Progenitor cell of endocrine pancreas (in vitro differentiated cells): ENCODE data around the gene PAFAH1B2. TPM values are rescaled to one million over a fixed set of nuclear protein-coding genes. Genes with fewer than 3 reads are reported as not detected.

Experiments
- DNase-seq: peaks from one replicate; pipeline ENCODE4 v3.0.0; 2021; ENCODE audit warnings: low spot score; ENCODE audit not compliant: unreplicated experiment
- H3K27ac Mint-ChIP-seq: 2 replicates; pipeline ENCODE4 v1.8.0; 2021; ENCODE audit warnings: mild to moderate bottlenecking, moderate library complexity, mixed read lengths
- H3K27me3 Mint-ChIP-seq: 2 replicates; pipeline ENCODE4 v1.8.0; 2021; ENCODE audit warnings: mixed read lengths
- H3K36me3 Mint-ChIP-seq: 2 replicates; pipeline ENCODE4 v1.8.0; 2022; ENCODE audit warnings: mixed read lengths; ENCODE audit not compliant: insufficient read depth
- H3K4me1 Mint-ChIP-seq: 2 replicates; pipeline ENCODE4 v1.8.0; 2021; ENCODE audit warnings: low read depth, mixed read lengths
- H3K4me3 Mint-ChIP-seq: 2 replicates; pipeline ENCODE4 v1.8.0; 2021; ENCODE audit warnings: low read depth, mild to moderate bottlenecking, moderate library complexity, mixed read lengths
- H3K9me3 Mint-ChIP-seq: 2 replicates; pipeline ENCODE4 v1.8.0; 2021; ENCODE audit warnings: low read depth, mixed read lengths
- CTCF ChIP-seq: fragments of 200-600 bp; sonication (generic); IDR thresholded peaks from one replicate; pipeline ENCODE4 v1.5.0; 2021; ENCODE audit warnings: antibody characterized with exemption, mild to moderate bottlenecking; ENCODE audit not compliant: unreplicated experiment
- total RNA-seq: library from RNA; stranded (reverse); gene quantifications from 2 replicates; pipeline ENCODE4 v1.2.1, GENCODE V29; 2021

PAFAH1B2 gene
- total RNA-seq, 1 donor from 2014 or later = 121 TPM

GRCh38 chr11:117218133-117218915, 74.2 kb downstream of the PAFAH1B2 start:
- no peaks in the 10 kb centered on the region for H3K27me3 Mint-ChIP-seq
- H3K36me3 Mint-ChIP-seq = peaks cover 11% of the 10 kb centered on the region
- no peaks in the 10 kb centered on the region for H3K9me3 Mint-ChIP-seq
- no peak for DNase-seq
- H3K27ac Mint-ChIP-seq = no peak overlapping the region
- no peaks in the 10 kb centered on the region for H3K4me1 Mint-ChIP-seq
- H3K4me3 Mint-ChIP-seq = no peak overlapping the region
- TF ChIP-seq CTCF = no peak

- no peak overlapping the region for H3K4me3 Mint-ChIP-seq
- H3K27ac Mint-ChIP-seq = peak overlapping the region; percentile 17
- no peaks in the 10 kb centered on the region for H3K9me3 Mint-ChIP-seq
- no peaks in the 10 kb centered on the region for H3K27me3 Mint-ChIP-seq
- TF ChIP-seq CTCF = no peak
- H3K4me1 Mint-ChIP-seq = peaks cover 1% of the 10 kb centered on the region
- H3K36me3 Mint-ChIP-seq = peaks cover 10% of the 10 kb centered on the region
- DNase-seq = no peak
Observed at GRCh38 chr11:117219001-117219400, 74.9 kb downstream of the PAFAH1B2 start.

GRCh38 chr11:117219455-117219854, 75.4 kb downstream of the PAFAH1B2 start:
- DNase-seq = no peak
- H3K4me1 Mint-ChIP-seq = peaks cover 6% of the 10 kb centered on the region
- H3K27ac Mint-ChIP-seq = no peak overlapping the region
- no peaks in the 10 kb centered on the region for H3K27me3 Mint-ChIP-seq
- H3K4me3 Mint-ChIP-seq = no peak overlapping the region
- TF ChIP-seq CTCF = no peak
- H3K9me3 Mint-ChIP-seq = no peaks in the 10 kb centered on the region
- peaks cover 10% of the 10 kb centered on the region for H3K36me3 Mint-ChIP-seq

GRCh38 chr11:117219995-117220394, 75.9 kb downstream of the PAFAH1B2 start:
- Mint-ChIP-seq H3K4me1 (peaks cover 9% of the 10 kb centered on the region), H3K27me3 (no peaks in the 10 kb centered on the region), H3K4me3 (no peak overlapping the region), H3K9me3 (no peaks in the 10 kb centered on the region), H3K36me3 (peaks cover 10% of the 10 kb centered on the region), H3K27ac (no peak overlapping the region)
- no peak for DNase-seq
- no peak for TF ChIP-seq CTCF

- TF ChIP-seq CTCF = no peak
- Mint-ChIP-seq H3K27me3 (no peaks in the 10 kb centered on the region), H3K27ac (no peak overlapping the region), H3K36me3 (peaks cover 10% of the 10 kb centered on the region), H3K9me3 (no peaks in the 10 kb centered on the region), H3K4me3 (no peak overlapping the region), H3K4me1 (peaks cover 9% of the 10 kb centered on the region)
- no peak for DNase-seq
Observed at GRCh38 chr11:117220568-117220967, 76.5 kb downstream of the PAFAH1B2 start.
